ENCODE measurements around the gene DKKL1. TPM values are rescaled to one million over a fixed set of nuclear protein-coding genes. Genes with fewer than 3 reads are reported as not detected.

Gene DKKL1
- total RNA-seq, 1 experiment from 2014 or later: 0.95 TPM

- ChIA-PET POLR2A (no interaction called here), CTCF (interaction anchor here (0.7 kb wide), 1 partner anchor 38 kb away, joined by 8 read pairs; no protein-coding TSS in a partner anchor)
- Histone ChIP-seq H3K27me3 (ENCODE audit: control insufficient read depth, insufficient read depth, low read length) (no peaks in the 10 kb centered on the region), H3K9me3 (ENCODE audit: control insufficient read depth, insufficient read depth, low read depth, low read length) (no peaks in the 10 kb centered on the region), H3K4me1 (ENCODE audit: control insufficient read depth, insufficient read depth, low read length) (no peaks in the 10 kb centered on the region), H3K36me3 (ENCODE audit: control insufficient read depth, insufficient read depth, low read length) (no peaks in the 10 kb centered on the region), H3K27ac (ENCODE audit: low read length) (no peak overlapping the region), H3K4me3 (ENCODE audit: low read depth in 2 of 2, low read length in 2 of 2) (no peak overlapping the region)
- TF ChIP-seq REST (IDR thresholded peaks at IDR 0.05; ENCODE audit: insufficient read depth in 1 of 2, low read depth in 2 of 2, low read length in 1 of 2): no peak
- no peak for TF ChIP-seq TCF7L2 (IDR thresholded peaks at IDR 0.05; ENCODE audit: low read depth, low read length)
- TF ChIP-seq CTCF (IDR thresholded peaks at IDR 0.05): no peak
- no peak for TF ChIP-seq POLR2AphosphoS5 (IDR thresholded peaks at IDR 0.05; ENCODE audit: low read depth, low read length)
- TF ChIP-seq SIN3A (IDR thresholded peaks at IDR 0.05; ENCODE audit: borderline replicate concordance, insufficient read depth, low read depth, low read length): no peak
- BruUV-seq (replicated peaks): no TSS peak
- no peak for DNase-seq (ENCODE audit: low read depth, low spot score)
- intact Hi-C loops (cut with micrococcal nuclease; ENCODE audit: unreplicated experiment): no loop called here
- in situ Hi-C loops (cut with HindIII; ENCODE audit: low pct_unique_long_range_greater_than_20kb, low sequenced_read_pairs): no loop called here
- ATAC-seq: no peak
Observed at GRCh38 chr19:49395581-49396407, 32.1 kb downstream of the DKKL1 start.

- DNase-seq (ENCODE audit: low read depth, low spot score) (no peak), ATAC-seq (no peak)
- Histone ChIP-seq H3K9me3 (ENCODE audit: control insufficient read depth, insufficient read depth, low read depth, low read length) (no peaks in the 10 kb centered on the region), H3K4me1 (ENCODE audit: control insufficient read depth, insufficient read depth, low read length) (no peaks in the 10 kb centered on the region), H3K27ac (ENCODE audit: low read length) (no peak overlapping the region), H3K36me3 (ENCODE audit: control insufficient read depth, insufficient read depth, low read length) (no peaks in the 10 kb centered on the region), H3K27me3 (ENCODE audit: control insufficient read depth, insufficient read depth, low read length) (no peaks in the 10 kb centered on the region), H3K4me3 (ENCODE audit: low read depth in 2 of 2, low read length in 2 of 2) (no peak overlapping the region)
- in situ Hi-C loops (cut with HindIII; ENCODE audit: low pct_unique_long_range_greater_than_20kb, low sequenced_read_pairs): no loop called here
- POLR2A ChIA-PET: no interaction called here
- TF ChIP-seq CTCF (IDR thresholded peaks at IDR 0.05) (no peak), POLR2AphosphoS5 (IDR thresholded peaks at IDR 0.05; ENCODE audit: low read depth, low read length) (no peak), TCF7L2 (IDR thresholded peaks at IDR 0.05; ENCODE audit: low read depth, low read length) (no peak), SIN3A (IDR thresholded peaks at IDR 0.05; ENCODE audit: borderline replicate concordance, insufficient read depth, low read depth, low read length) (no peak), REST (IDR thresholded peaks at IDR 0.05; ENCODE audit: insufficient read depth in 1 of 2, low read depth in 2 of 2, low read length in 1 of 2) (no peak)
- intact Hi-C loops (cut with micrococcal nuclease; ENCODE audit: unreplicated experiment): no loop called here
- CTCF ChIA-PET: no interaction called here
- no TSS peak for BruUV-seq (replicated peaks)
Observed at GRCh38 chr19:49396738-49397505, 33.2 kb downstream of the DKKL1 start.

Data from Panc1 (cell line).